COLO829 (cell line): ENCODE measurements around the gene TAGLN.

Experiments used
- DNase-seq: peaks from one replicate; pipeline ENCODE4 v3.0.0; 2012; ENCODE audit warnings: low spot score

The TAGLN gene

GRCh38 chr11:117214404-117215110 lies 15.4 kb downstream of the TAGLN start:
- no peak for DNase-seq

GRCh38 chr11:117217141-117218084 lies 18.2 kb downstream of the TAGLN start:
- no peak for DNase-seq

- DNase-seq = no peak
Measured at GRCh38 chr11:117218133-117218915, 19.2 kb downstream of the TAGLN start.

- no peak for DNase-seq
Measured at GRCh38 chr11:117219001-117219400, 19.8 kb downstream of the TAGLN start.

GRCh38 chr11:117219455-117219854 lies 20.3 kb downstream of the TAGLN start:
- DNase-seq = no peak

- no peak for DNase-seq
Measured at GRCh38 chr11:117219995-117220394, 20.8 kb downstream of the TAGLN start.

- DNase-seq = no peak
Measured at GRCh38 chr11:117220568-117220967, 21.4 kb downstream of the TAGLN start.

GRCh38 chr11:117220999-117221774 lies 22.0 kb downstream of the TAGLN start:
- no peak for DNase-seq

- no peak for DNase-seq
Measured at GRCh38 chr11:117221775-117222517, 22.8 kb downstream of the TAGLN start.

GRCh38 chr11:117222991-117223740 lies 24.0 kb downstream of the TAGLN start:
- DNase-seq = no peak

GRCh38 chr11:117223741-117224689 lies 24.8 kb downstream of the TAGLN start:
- no peak for DNase-seq

- DNase-seq = no peak
Measured at GRCh38 chr11:117225553-117226170, 26.5 kb downstream of the TAGLN start.

- DNase-seq = peak; percentile 64
Measured at GRCh38 chr11:117226388-117227385, 27.5 kb downstream of the TAGLN start.

- DNase-seq = no peak
Measured at GRCh38 chr11:117228091-117228490, 28.9 kb downstream of the TAGLN start.

- DNase-seq = no peak
Measured at GRCh38 chr11:117229411-117229810, 30.2 kb downstream of the TAGLN start.

GRCh38 chr11:117229931-117230285 lies 30.7 kb downstream of the TAGLN start:
- no peak for DNase-seq

- DNase-seq = no peak
Measured at GRCh38 chr11:117230286-117230961, 31.3 kb downstream of the TAGLN start.
